Vagina (tissue), 2 donors: ENCODE data around the gene VIP.

Experiments
- POLR2A ChIP-seq, 2 donors: fragments of 450-650 bp; IDR thresholded peaks; one replicate each; pipeline ENCODE4 v1.6.1; 2017; ENCODE audit warnings: antibody characterized with exemption in 2 of 2, mild to moderate bottlenecking in 2 of 2, moderate library complexity in 2 of 2
- POLR2AphosphoS5 ChIP-seq, 2 donors: sonication (generic); formaldehyde crosslinking; IDR thresholded peaks; one replicate each; pipeline ENCODE4 v1.9.0; 2017; ENCODE audit warnings: antibody characterized with exemption in 2 of 2, mild to moderate bottlenecking in 2 of 2, low read depth in 1 of 2; ENCODE audit not compliant: insufficient read depth in 1 of 2

GRCh38 chr6:152783217-152783878 is 32.8 kb downstream of the VIP start:
- TF ChIP-seq POLR2AphosphoS5 (IDR thresholded peaks at IDR 0.05; ENCODE audit: insufficient read depth in 1 of 2, low read depth in 1 of 2) (no peak), POLR2A (IDR thresholded peaks at IDR 0.05) (no peak)
